HG03378 (cell line): ENCODE measurements around the gene MPDZ.

ENCODE experiments used
- ATAC-seq: cut with Tn5 transposase; IDR thresholded peaks from one replicate; pipeline ENCODE4 v1.9.1; 2021; ENCODE audit warnings: mild to moderate bottlenecking, moderate library complexity; ENCODE audit not compliant: unreplicated experiment

Gene MPDZ, protein sequence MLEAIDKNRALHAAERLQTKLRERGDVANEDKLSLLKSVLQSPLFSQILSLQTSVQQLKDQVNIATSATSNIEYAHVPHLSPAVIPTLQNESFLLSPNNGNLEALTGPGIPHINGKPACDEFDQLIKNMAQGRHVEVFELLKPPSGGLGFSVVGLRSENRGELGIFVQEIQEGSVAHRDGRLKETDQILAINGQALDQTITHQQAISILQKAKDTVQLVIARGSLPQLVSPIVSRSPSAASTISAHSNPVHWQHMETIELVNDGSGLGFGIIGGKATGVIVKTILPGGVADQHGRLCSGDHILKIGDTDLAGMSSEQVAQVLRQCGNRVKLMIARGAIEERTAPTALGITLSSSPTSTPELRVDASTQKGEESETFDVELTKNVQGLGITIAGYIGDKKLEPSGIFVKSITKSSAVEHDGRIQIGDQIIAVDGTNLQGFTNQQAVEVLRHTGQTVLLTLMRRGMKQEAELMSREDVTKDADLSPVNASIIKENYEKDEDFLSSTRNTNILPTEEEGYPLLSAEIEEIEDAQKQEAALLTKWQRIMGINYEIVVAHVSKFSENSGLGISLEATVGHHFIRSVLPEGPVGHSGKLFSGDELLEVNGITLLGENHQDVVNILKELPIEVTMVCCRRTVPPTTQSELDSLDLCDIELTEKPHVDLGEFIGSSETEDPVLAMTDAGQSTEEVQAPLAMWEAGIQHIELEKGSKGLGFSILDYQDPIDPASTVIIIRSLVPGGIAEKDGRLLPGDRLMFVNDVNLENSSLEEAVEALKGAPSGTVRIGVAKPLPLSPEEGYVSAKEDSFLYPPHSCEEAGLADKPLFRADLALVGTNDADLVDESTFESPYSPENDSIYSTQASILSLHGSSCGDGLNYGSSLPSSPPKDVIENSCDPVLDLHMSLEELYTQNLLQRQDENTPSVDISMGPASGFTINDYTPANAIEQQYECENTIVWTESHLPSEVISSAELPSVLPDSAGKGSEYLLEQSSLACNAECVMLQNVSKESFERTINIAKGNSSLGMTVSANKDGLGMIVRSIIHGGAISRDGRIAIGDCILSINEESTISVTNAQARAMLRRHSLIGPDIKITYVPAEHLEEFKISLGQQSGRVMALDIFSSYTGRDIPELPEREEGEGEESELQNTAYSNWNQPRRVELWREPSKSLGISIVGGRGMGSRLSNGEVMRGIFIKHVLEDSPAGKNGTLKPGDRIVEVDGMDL (N-terminal part only)

DNA sequence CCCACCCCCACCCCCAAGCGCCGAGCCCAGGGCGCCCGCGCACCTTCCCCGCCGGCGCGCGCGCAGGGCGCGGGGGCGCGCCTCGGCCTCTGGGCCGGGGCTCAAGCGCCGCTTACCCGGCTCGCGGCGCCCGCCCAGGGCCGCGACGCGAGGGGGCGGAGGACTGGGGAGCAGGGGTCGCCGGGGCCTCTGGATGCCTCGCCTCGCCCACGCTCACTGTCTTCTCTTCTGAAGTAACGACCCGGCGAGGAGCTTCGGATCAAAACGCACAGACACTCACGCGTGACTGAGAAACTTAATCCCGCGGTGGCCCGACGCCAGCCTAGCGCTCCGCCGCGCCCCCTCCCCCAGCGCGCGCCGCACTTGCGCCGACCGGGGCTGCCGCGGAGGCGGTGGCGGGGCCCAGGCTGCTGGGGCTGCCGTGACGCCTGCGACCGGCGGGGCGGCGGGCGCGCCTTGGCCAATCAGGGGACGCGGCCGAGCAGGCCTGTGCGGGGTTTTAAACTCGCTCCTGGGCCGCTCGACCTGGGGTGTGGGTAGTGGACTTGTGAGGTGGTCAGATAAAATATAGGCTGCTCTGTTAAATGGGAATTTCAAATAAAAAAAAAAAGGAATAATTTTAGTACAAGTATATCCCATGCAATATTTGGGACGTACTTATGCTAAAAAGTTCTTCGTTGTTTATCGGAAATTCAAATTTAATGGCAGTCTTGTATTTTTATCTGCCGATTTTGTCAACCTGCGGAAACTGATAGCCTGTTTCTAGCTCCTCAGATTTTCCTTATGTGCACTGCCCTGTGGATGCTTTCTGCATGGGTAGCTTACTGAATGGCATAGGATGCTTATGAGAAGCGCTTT is at the start of gene MPDZ:
Gene MPDZ (minus strand): TSS at position 409 of the 858 bp plus-strand sequence. CDS start 29,377 bp downstream, outside the sequence.
- ATAC-seq, result no peak

DNA sequence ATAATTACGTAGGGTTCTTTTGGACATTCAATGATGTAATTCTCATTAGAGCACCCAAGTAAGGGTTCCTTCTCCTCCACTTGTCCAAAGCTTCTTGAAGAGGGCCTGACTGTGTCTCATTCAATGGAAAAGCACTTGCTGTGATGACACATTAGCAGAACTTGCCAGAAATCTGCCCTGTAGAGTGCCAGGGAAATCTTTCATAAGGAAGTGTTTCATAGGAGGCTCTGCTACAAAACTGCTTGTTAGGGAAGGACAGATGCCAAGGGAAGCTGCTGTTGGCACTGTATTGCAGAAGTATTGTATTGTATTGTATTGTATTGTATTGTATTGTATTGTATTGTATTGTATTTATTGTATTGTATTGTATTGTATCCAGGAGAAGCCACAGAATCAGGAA is 45.5 kb upstream of the MPDZ start:
- ATAC-seq, result no peak

GRCh38 chr9:13322828-13323550 is 43.5 kb upstream of the MPDZ start:
- no peak for ATAC-seq

GRCh38 chr9:13318027-13318426 is 38.5 kb upstream of the MPDZ start:
- no peak for ATAC-seq

GRCh38 chr9:13296972-13297371 is 17.5 kb upstream of the MPDZ start:
- no peak for ATAC-seq

DNA sequence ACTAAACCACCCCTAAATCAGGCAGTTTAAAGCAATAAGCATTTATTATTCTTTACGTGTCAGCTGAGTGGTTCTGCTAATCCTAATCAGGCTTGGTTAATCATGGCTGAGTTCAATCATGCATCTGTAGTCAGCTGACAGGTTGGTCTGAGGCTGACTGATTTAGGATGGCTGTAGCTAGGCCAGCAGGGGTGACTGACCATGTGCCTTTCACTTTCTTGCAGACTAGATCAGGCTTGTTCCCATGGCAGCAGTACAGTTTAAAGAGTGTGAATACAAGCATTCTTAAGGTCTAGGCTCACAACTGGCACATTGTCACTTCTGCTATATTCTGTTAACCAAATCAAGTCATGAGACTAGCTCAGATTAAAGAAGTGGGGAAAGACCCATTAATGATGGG is 16.1 kb upstream of the MPDZ start:
- ATAC-seq, result no peak

GRCh38 chr9:13292782-13293181 is 13.3 kb upstream of the MPDZ start:
- ATAC-seq, result no peak

GRCh38 chr9:13292158-13292557 is 12.7 kb upstream of the MPDZ start:
- ATAC-seq, result no peak

GRCh38 chr9:13291718-13292117 is 12.2 kb upstream of the MPDZ start:
- ATAC-seq, result no peak

GRCh38 chr9:13284011-13284410 is 4.5 kb upstream of the MPDZ start:
- no peak for ATAC-seq

GRCh38 chr9:13282998-13283397 is 3.5 kb upstream of the MPDZ start:
- no peak for ATAC-seq

GRCh38 chr9:13281356-13282016 is 2.0 kb upstream of the MPDZ start:
- ATAC-seq, result no peak

DNA sequence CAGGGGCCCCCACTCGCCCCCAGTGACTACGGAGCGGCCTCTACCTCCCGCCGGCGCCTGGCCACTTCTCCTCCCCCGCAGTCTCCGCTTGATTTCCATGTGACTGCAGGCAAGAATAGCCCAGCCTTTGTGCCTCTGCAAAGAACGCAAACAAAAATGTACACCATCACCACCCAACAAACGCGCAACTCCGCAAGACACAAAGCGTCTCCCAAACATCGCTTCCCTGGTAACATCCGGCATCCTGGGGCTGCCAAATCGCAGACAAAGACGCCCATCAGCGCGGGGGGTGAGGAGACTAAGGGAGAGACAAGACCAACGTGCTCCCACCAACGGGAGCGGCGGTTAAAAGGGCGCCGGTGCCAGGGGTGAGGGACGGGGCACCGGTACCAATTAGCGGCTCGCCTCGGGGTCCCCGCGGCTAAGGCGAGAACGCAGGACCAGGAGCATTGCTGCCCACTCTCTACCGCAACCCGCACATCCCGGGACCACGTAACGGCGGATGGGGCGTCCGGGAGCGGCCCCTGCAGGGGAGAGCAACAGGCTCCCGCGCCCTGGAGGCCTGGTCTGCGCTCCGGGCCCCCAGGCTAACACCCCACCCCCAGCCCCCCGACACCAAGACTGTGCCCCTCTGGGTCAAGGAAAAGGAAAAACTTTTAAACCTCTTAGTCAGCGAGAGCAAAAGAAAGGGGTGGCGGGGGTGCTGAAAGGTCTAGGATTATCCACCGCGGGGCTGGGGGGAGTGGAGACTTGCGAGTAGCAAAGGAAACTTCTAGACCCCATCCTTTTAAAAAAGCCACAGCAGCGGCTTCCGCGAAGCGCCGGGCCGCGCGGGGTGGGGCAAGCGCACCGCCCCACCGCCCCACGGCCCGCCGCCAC is 885 bp downstream of the MPDZ start:
- ATAC-seq, result no peak

- ATAC-seq, result no peak
Measured at GRCh38 chr9:13278023-13278367, 1.5 kb downstream of the MPDZ start.

- ATAC-seq, result no peak
Measured at GRCh38 chr9:13274886-13275641, 4.4 kb downstream of the MPDZ start.

DNA sequence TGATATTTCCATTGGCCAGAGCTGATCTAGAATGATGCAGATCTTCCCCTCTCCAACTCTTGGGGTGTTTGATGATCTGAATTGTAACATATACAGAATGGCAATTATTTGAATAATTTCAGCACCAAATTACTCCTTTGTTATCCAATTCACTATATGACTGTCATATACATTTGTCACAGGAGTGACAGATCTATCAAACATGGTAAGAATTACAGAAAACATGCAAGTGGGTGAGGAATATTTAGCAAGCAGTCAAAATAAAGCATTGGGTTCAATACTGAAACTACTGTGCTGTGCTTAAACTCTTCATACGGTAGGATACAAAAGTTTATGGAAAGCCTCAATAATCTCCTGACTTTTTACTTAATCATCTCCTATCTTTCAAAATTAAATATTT is 8.8 kb downstream of the MPDZ start:
- no peak for ATAC-seq

- no peak for ATAC-seq
Measured at GRCh38 chr9:13269589-13270452, 9.7 kb downstream of the MPDZ start.
